ENCODE measurements around the gene RAI2. TPM values are rescaled to one million over a fixed set of nuclear protein-coding genes. Genes with fewer than 3 reads are reported as not detected.

The RAI2 gene
- total RNA-seq, 3 donors from 2014 or later, result 12.0 to 38.9 (median 18.0) TPM

DNA sequence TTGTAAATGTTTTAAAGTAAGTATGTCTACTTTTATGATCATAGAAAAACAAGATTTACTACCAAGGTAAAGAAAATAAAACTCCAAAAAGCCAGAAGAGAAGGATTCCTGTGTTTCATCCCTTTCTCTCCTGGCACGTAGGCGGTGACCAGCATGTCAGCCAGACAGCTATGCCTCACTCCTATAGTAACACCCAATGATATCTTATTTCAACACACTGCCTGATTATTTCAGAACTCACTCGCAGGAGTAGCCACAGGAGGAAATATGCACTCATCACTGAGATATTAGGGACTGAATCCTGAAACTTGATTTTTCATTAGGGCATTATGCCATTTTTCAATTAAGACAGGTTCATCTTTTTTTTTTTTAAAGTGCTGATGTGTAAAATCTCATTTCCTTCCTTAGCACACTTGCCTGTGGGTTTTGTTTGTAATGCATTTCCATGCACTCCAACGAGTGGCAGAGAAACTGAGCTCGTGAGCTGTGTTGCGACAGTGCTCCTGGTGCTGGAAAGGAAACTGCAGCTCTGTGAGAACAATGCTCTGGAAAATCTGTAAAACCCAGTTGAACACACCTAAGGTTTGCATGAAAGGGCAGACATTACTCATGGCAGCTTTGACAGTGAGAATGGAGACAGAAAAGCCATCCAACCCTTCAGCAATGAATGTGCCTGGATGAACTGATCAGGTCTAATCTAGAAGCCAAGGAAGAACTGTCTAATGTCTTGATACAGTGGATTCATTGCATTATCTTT, 18.2 kb downstream of the RAI2 start:
- no peaks in the 10 kb centered on the region for H3K9me3 ChIP-seq
- no peaks in the 10 kb centered on the region for H3K4me1 ChIP-seq
- H3K36me3 ChIP-seq, result no peaks in the 10 kb centered on the region
- no peak for DNase-seq (ENCODE audit: low spot score in 2 of 2)
- no peak overlapping the region for H3K4me3 ChIP-seq
- intact Hi-C loops (cut with DNase I; ENCODE audit: low total_unique reads), result no loop called here
- TF ChIP-seq POLR2AphosphoS5 (IDR thresholded peaks at IDR 0.05) (no peak), POLR2A (IDR thresholded peaks at IDR 0.05) (no peak)
- TF ChIP-seq, protein P1, sequence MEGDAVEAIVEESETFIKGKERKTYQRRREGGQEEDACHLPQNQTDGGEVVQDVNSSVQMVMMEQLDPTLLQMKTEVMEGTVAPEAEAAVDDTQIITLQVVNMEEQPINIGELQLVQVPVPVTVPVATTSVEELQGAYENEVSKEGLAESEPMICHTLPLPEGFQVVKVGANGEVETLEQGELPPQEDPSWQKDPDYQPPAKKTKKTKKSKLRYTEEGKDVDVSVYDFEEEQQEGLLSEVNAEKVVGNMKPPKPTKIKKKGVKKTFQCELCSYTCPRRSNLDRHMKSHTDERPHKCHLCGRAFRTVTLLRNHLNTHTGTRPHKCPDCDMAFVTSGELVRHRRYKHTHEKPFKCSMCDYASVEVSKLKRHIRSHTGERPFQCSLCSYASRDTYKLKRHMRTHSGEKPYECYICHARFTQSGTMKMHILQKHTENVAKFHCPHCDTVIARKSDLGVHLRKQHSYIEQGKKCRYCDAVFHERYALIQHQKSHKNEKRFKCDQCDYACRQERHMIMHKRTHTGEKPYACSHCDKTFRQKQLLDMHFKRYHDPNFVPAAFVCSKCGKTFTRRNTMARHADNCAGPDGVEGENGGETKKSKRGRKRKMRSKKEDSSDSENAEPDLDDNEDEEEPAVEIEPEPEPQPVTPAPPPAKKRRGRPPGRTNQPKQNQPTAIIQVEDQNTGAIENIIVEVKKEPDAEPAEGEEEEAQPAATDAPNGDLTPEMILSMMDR (IDR thresholded peaks at IDR 0.05), result no peak
- no peak overlapping the region for H3K27ac ChIP-seq
- H3K27me3 ChIP-seq, result peaks cover 0 to 23% of the 10 kb centered on the region in 2 donors

DNA sequence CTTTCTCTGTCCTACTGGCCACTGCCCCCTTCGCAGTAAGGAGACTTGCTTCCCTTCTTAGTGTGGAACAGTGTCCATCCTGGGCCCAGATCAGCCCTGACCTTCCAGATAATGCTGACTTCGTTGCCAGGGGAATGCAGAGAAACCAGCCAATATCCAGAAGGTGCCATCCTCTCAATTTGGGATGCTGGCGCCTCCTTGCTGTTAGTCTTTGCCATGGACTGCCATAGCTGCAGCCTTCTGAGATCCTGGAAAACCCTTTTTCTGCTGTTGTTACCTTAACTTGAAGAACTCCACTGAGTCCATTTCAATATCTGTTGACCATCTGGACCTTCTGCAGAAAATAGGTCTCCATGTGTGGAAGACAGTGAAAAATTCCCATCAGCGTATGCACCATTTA, 21.8 kb downstream of the RAI2 start:
- Histone ChIP-seq H3K4me3 (no peak overlapping the region), H3K36me3 (no peaks in the 10 kb centered on the region), H3K27me3 (peaks cover 0 to 16% of the 10 kb centered on the region in 2 donors), H3K4me1 (no peaks in the 10 kb centered on the region), H3K27ac (no peak overlapping the region), H3K9me3 (no peaks in the 10 kb centered on the region)
- no peak for DNase-seq (ENCODE audit: low spot score in 2 of 2)
- TF ChIP-seq POLR2AphosphoS5 (IDR thresholded peaks at IDR 0.05) (no peak), POLR2A (IDR thresholded peaks at IDR 0.05) (no peak)
- TF ChIP-seq, protein P1 (IDR thresholded peaks at IDR 0.05), result no peak
- intact Hi-C loops (cut with DNase I; ENCODE audit: low total_unique reads), result no loop called here

DNA sequence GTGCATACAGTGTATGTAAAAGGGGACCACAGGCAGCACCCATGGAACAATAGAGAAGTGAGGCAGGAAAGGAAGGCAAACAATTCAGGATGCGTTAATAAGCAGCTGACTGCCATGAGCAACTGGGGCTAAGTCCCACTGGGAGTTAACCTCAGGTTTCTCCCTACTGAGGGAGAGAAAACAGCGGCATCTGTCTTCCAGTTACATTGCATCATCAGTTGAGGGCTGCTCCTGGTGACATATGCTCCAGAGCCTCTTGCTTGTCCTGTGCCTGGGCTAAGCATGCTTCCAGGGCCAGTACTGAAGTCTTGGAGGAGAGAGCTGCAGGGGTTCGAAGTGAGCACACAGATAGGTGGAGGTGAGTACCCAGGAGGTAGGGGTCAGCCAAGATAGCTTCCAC, 24.3 kb downstream of the RAI2 start:
- DNase-seq (ENCODE audit: low spot score in 2 of 2), result no peak
- Histone ChIP-seq H3K27me3 (peaks cover 0 to 34% of the 10 kb centered on the region in 2 donors), H3K27ac (no peak overlapping the region), H3K4me3 (no peak overlapping the region), H3K36me3 (no peaks in the 10 kb centered on the region), H3K4me1 (no peaks in the 10 kb centered on the region), H3K9me3 (no peaks in the 10 kb centered on the region)
- TF ChIP-seq, protein P1 (IDR thresholded peaks at IDR 0.05), result no peak
- TF ChIP-seq POLR2AphosphoS5 (IDR thresholded peaks at IDR 0.05) (no peak), POLR2A (IDR thresholded peaks at IDR 0.05) (no peak)
- intact Hi-C loops (cut with DNase I; ENCODE audit: low total_unique reads), result no loop called here

DNA sequence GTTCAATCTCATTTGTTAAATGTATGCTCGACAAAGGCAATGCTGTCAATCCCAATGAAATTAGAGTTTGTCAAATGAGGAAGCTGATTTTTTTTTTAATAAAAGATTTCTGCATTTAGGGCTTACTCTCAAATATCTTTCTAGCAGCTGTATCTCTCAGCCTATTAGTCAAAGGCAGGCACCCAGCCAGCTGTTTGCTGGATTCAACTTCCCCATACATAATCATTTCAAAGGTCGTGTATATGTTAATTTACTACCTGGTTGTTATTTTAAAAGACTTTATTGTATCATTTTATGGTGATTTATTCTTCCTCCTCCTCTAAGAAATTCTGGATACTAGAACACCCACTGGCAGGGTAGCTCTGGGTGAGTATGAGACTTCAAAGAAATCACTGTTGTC, 27.1 kb downstream of the RAI2 start:
- intact Hi-C loops (cut with DNase I; ENCODE audit: low total_unique reads), result no loop called here
- H3K27ac ChIP-seq, result no peak overlapping the region
- H3K27me3 ChIP-seq, result peaks cover 0 to 31% of the 10 kb centered on the region in 2 donors

DNA sequence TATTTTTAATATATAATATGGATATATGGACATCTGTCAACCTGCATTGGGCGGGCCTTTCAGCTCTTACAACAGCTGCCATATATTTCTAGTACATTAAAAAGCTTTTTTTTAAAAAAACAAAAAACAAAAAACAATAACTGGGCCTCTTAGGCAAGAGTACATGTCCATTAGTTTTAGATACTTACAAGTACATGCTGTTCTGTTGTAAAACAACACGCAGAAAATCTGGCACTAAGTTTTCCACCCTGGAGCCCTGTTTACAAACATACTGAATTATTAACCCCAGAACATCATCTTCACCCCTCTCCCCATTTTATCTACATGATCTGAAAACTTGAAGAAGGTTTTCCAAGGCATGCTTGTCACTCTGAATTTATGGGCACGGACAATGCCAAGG, 29.8 kb downstream of the RAI2 start:
- no peaks in the 10 kb centered on the region for H3K4me1 ChIP-seq
- no peak for DNase-seq (ENCODE audit: low spot score in 2 of 2)
- intact Hi-C loops (cut with DNase I; ENCODE audit: low total_unique reads), result no loop called here
- H3K27me3 ChIP-seq, result peaks cover 0 to 32% of the 10 kb centered on the region in 2 donors
- H3K9me3 ChIP-seq, result no peaks in the 10 kb centered on the region
- no peak overlapping the region for H3K4me3 ChIP-seq
- H3K36me3 ChIP-seq, result no peaks in the 10 kb centered on the region
- TF ChIP-seq POLR2AphosphoS5 (IDR thresholded peaks at IDR 0.05) (no peak), POLR2A (IDR thresholded peaks at IDR 0.05) (no peak)
- TF ChIP-seq, protein P1 (IDR thresholded peaks at IDR 0.05), result no peak
- peak overlapping the region in 1 of 2 donors; percentile 58 for H3K27ac ChIP-seq

More for the DNA sequence above, 27.1 kb downstream of the RAI2 start:
- Histone ChIP-seq H3K36me3 (no peaks in the 10 kb centered on the region), H3K9me3 (no peaks in the 10 kb centered on the region), H3K4me3 (no peak overlapping the region), H3K4me1 (no peaks in the 10 kb centered on the region)
- TF ChIP-seq POLR2A (IDR thresholded peaks at IDR 0.05), result no peak
- TF ChIP-seq, protein P1 (IDR thresholded peaks at IDR 0.05), result no peak
- TF ChIP-seq POLR2AphosphoS5 (IDR thresholded peaks at IDR 0.05), result no peak
- no peak for DNase-seq (ENCODE audit: low spot score in 2 of 2)
